ENCODE results near the gene EEF2K.
"Not testable (repeated sequence)": the region's sequence is repeated elsewhere in the genome, so short reads cannot be mapped to it uniquely, and the experiment has no call there.

EEF2K gene

GRCh38 chr16:22206013-22206841, at the start of gene EEF2K:
EEF2K (plus strand) TSS chr16:22206278; CDS start chr16:22225730, 19,452 bp downstream.
- DNase-seq, result peak; percentile 92

- DNase-seq, result no peak
These were observed 44.7 kb upstream of the EEF2K start for GRCh38 chr16:22161401-22161800.

GRCh38 chr16:22161999-22162655, 44.0 kb upstream of the EEF2K start, which contains the start of gene SDR42E2:
SDR42E2 (plus strand) TSS chr16:22162506; CDS start chr16:22165583, 3,077 bp downstream.
- peak; percentile 76 for DNase-seq

GRCh38 chr16:22162656-22163009, 43.4 kb upstream of the EEF2K start:
- DNase-seq, result no peak

GRCh38 chr16:22163806-22164205, 42.3 kb upstream of the EEF2K start:
- no peak for DNase-seq

- DNase-seq, result no peak
These were observed 41.6 kb upstream of the EEF2K start for GRCh38 chr16:22164482-22164881.

- DNase-seq, result no peak
These were observed 40.4 kb upstream of the EEF2K start for GRCh38 chr16:22165508-22166285.

- no peak for DNase-seq
These were observed 34.1 kb upstream of the EEF2K start for GRCh38 chr16:22171953-22172352.

GRCh38 chr16:22172642-22173041, 33.4 kb upstream of the EEF2K start:
- not testable (repeated sequence) for DNase-seq

GRCh38 chr16:22174642-22175041, 31.4 kb upstream of the EEF2K start:
- DNase-seq, result no peak

- DNase-seq, result no peak
These were observed 27.8 kb upstream of the EEF2K start for GRCh38 chr16:22177968-22178930.

GRCh38 chr16:22181426-22181825, 24.7 kb upstream of the EEF2K start:
- DNase-seq, result no peak

GRCh38 chr16:22181843-22182242, 24.2 kb upstream of the EEF2K start:
- no peak for DNase-seq

GRCh38 chr16:22183335-22183734, 22.7 kb upstream of the EEF2K start:
- DNase-seq, result no peak

GRCh38 chr16:22183901-22184614, 22.0 kb upstream of the EEF2K start:
- DNase-seq, result no peak

- no peak for DNase-seq
These were observed 21.5 kb upstream of the EEF2K start for GRCh38 chr16:22184615-22184968.

- DNase-seq, result no peak
These were observed 19.6 kb upstream of the EEF2K start for GRCh38 chr16:22186517-22186916.

GRCh38 chr16:22188267-22188594, 17.8 kb upstream of the EEF2K start:
- DNase-seq, result no peak

GRCh38 chr16:22188595-22189442, 17.3 kb upstream of the EEF2K start:
- peak; percentile 86 for DNase-seq

- no peak for DNase-seq
These were observed 16.5 kb upstream of the EEF2K start for GRCh38 chr16:22189473-22190080.

Data from activated effector memory CD4-positive, alpha-beta T cell treated with anti-CD3 and anti-CD28 coated beads, Interleukin-2, amount 50 U/mL, for 16 hours (primary cell).